HCT116 (cell line): ENCODE data around the gene CEND1. TPM values are rescaled to one million over a fixed set of nuclear protein-coding genes. Genes with fewer than 3 reads are reported as not detected.

ENCODE experiments used
- ATAC-seq: fragments of 200-7000 bp; cut with Tn5 transposase; 2 replicates; pipeline ENCODE4 v1.9.1; 2020; ENCODE audit warnings: mild to moderate bottlenecking, moderate library complexity
- BruUV-seq: library from RNA; stranded (reverse); fragments of 400-500 nt; replicated peaks from 2 replicates; lab custom pipeline; 2021; lab: Mats Ljungman, UMichigan
- CTCF ChIA-PET: fragments of 300-600 bp; sonication (Branson Sonifier 250); formaldehyde crosslinking; loops from one replicate; lab custom pipeline; 2021; ENCODE audit warnings: antibody characterized with exemption; lab: Charles Lee
- POLR2A ChIA-PET: fragments of 300-600, 350-600 bp; sonication (Branson Sonifier 250); formaldehyde crosslinking; loops from one replicate; lab custom pipeline; 2021; ENCODE audit warnings: antibody characterized with exemption; lab: Charles Lee
- RAD21 ChIA-PET, 2 experiments: fragments of 300-600 bp; sonication (Branson Sonifier 250); formaldehyde crosslinking; loops; one replicate each; lab custom pipeline; 2023; ENCODE audit warnings: low total read pairs in 2 of 2; ENCODE audit not compliant: uncharacterized antibody in 2 of 2, unreplicated experiment in 2 of 2, low non-redundant PET in 1 of 2; lab: Charles Lee
- DNase-seq: peaks from one replicate; pipeline ENCODE4 v3.0.0-alpha.2; 2010; ENCODE audit warnings: low read depth, low spot score
- H2AFZ ChIP-seq: fragments of 200-600 bp; shearing (Covaris generic), sonication (generic); 2 replicates; pipeline ENCODE4 v1.6.1; 2017; ENCODE audit warnings: low read depth, mixed run types, mixed read lengths, antibody characterized with exemption, low read length; ENCODE audit not compliant: poor library complexity, severe bottlenecking
- H3K27ac ChIP-seq: 2 replicates; pipeline ENCODE4 v1.5.1; 2012; ENCODE audit warnings: low read depth, low read length
- H3K27me3 ChIP-seq: fragments of 200-600 bp; sonication (generic); 2 replicates; pipeline ENCODE4 v1.6.1; 2016; ENCODE audit warnings: mixed run types, low read length, mixed read lengths; ENCODE audit not compliant: insufficient read depth
- H3K36me3 ChIP-seq, 2 experiments: fragments of 200-500 bp in 1 of 2; fragments of 200-600 bp in 1 of 2; sonication (Bioruptor generic) in 1 of 2; sonication (generic) in 1 of 2; 2 replicates each; pipeline versions ENCODE4 v1.5.1 to v1.6.1; 2014 to 2016; ENCODE audit warnings: low read length in 2 of 2, inconsistent platforms in 1 of 2, mixed read lengths in 1 of 2, mixed run types in 1 of 2; ENCODE audit not compliant: insufficient read depth in 2 of 2, control insufficient read depth in 1 of 2
- H3K4me1 ChIP-seq, 2 experiments: fragments of 200-600 bp in 1 of 2; sonication (generic) in 1 of 2; 2 replicates each; pipeline versions ENCODE4 v1.5.1 to v1.6.1; 2012 to 2017; ENCODE audit warnings: low read length in 2 of 2, inconsistent platforms in 1 of 2, mild to moderate bottlenecking in 1 of 2, mixed read lengths in 1 of 2, mixed run types in 1 of 2, moderate library complexity in 1 of 2; ENCODE audit not compliant: insufficient read depth in 2 of 2, control insufficient read depth in 1 of 2
- H3K4me2 ChIP-seq: fragments of 200-600 bp; sonication (generic); 2 replicates; pipeline ENCODE4 v1.6.1; 2017; ENCODE audit warnings: mixed run types, low read length, mixed read lengths
- H3K4me3 ChIP-seq, 2 experiments: fragments of 200-600 bp in 1 of 2; sonication (generic) in 1 of 2; replicated peaks in 1 of 2; 2 replicates each; pipeline ENCODE4 v1.5.1; 2011 to 2016; ENCODE audit warnings: low read length in 2 of 2, control low read depth in 1 of 2, low read depth in 1 of 2, mild to moderate bottlenecking in 1 of 2, mixed read lengths in 1 of 2, mixed run types in 1 of 2
- H3K79me2 ChIP-seq: fragments of 200-600 bp; sonication (generic); 2 replicates; pipeline ENCODE4 v1.6.1; 2017; ENCODE audit warnings: mild to moderate bottlenecking, mixed run types, low read length, moderate library complexity, mixed read lengths; ENCODE audit not compliant: insufficient read depth
- H3K9ac ChIP-seq: fragments of 200-600 bp; sonication (generic); 2 replicates; pipeline ENCODE4 v1.6.1; 2016; ENCODE audit warnings: low read length, mixed read lengths
- H3K9me2 ChIP-seq: fragments of 200-600 bp; sonication (generic), shearing (Covaris generic); 2 replicates; pipeline ENCODE4 v1.6.1; 2017; ENCODE audit warnings: mixed run types, mild to moderate bottlenecking, moderate library complexity; ENCODE audit not compliant: insufficient read depth
- H3K9me3 ChIP-seq, 2 experiments: fragments of 200-500 bp in 1 of 2; fragments of 200-600 bp in 1 of 2; sonication (Bioruptor generic) in 1 of 2; sonication (generic) in 1 of 2; 2 replicates each; pipeline ENCODE4 v1.6.1; 2014 to 2017; ENCODE audit warnings: low read length in 2 of 2, mixed read lengths in 2 of 2, inconsistent platforms in 1 of 2, low read depth in 1 of 2, mild to moderate bottlenecking in 1 of 2, mixed run types in 1 of 2, moderate library complexity in 1 of 2; ENCODE audit not compliant: control insufficient read depth in 1 of 2, insufficient read depth in 1 of 2
- H4K20me1 ChIP-seq: fragments of 200-600 bp; sonication (generic), shearing (Covaris generic); 2 replicates; pipeline ENCODE4 v1.6.1; 2017; ENCODE audit warnings: mixed run types, mild to moderate bottlenecking, moderate library complexity; ENCODE audit not compliant: insufficient read depth
- ATF3 ChIP-seq: IDR thresholded peaks from 2 replicates; pipeline ENCODE4 v1.6.1; 2012
- CBX3 ChIP-seq: IDR thresholded peaks from 2 replicates; pipeline ENCODE4 v1.6.1; 2012; ENCODE audit warnings: low read depth
- CEBPB ChIP-seq: IDR thresholded peaks from 2 replicates; pipeline ENCODE4 v1.6.1; 2012; ENCODE audit warnings: low read depth
- EZH2 ChIP-seq: fragments of 200-600 bp; sonication (generic); IDR thresholded peaks from 2 replicates; pipeline ENCODE4 v1.6.1; 2017; ENCODE audit warnings: antibody characterized with exemption, mixed run types
- JUND ChIP-seq: IDR thresholded peaks from 2 replicates; pipeline ENCODE4 v1.6.1; 2012
- POLR2A ChIP-seq: IDR thresholded peaks from 2 replicates; pipeline ENCODE4 v1.7.0; 2011; ENCODE audit warnings: borderline replicate concordance; ENCODE audit not compliant: insufficient read depth, insufficient read length; ENCODE audit errors: extremely low read depth
- POLR2AphosphoS5 ChIP-seq: IDR thresholded peaks from 2 replicates; pipeline ENCODE4 v1.6.1; 2011; ENCODE audit warnings: mild to moderate bottlenecking, low read depth, low read length, moderate library complexity
- RAD21 ChIP-seq: IDR thresholded peaks from 2 replicates; pipeline ENCODE4 v1.6.1; 2012; ENCODE audit warnings: low read depth, mild to moderate bottlenecking
- YY1 ChIP-seq: IDR thresholded peaks from 2 replicates; pipeline ENCODE4 v1.6.1; 2011; ENCODE audit warnings: low read length, low read depth, moderate library complexity, mild to moderate bottlenecking; ENCODE audit not compliant: insufficient replicate concordance; ENCODE audit errors: extremely low read depth
- ZBTB33 ChIP-seq: IDR thresholded peaks from 2 replicates; pipeline ENCODE4 v1.6.1; 2011; ENCODE audit warnings: mild to moderate bottlenecking, low read length, moderate library complexity; ENCODE audit not compliant: insufficient replicate concordance; ENCODE audit errors: extremely low read depth
- ZFX ChIP-seq: fragments of 450-650 bp; IDR thresholded peaks from 2 replicates; pipeline ENCODE4 v1.6.1; 2017
- intact Hi-C: fragments of 100-400 bp; cut with micrococcal nuclease; formaldehyde crosslinking; loops from 2 replicates; pipeline ENCODE4 v1.10.0; 2022
- total RNA-seq: library from RNA; stranded (reverse); gene quantifications from one replicate; pipeline ENCODE4 v1.2.1, GENCODE V29; 2021; ENCODE audit not compliant: unreplicated experiment

Gene CEND1
- total RNA-seq, 1 experiment from 2014 or later: 0.27 TPM

- Histone ChIP-seq H3K4me2 (peak overlapping the region; percentile 96), H3K9ac (peak overlapping the region; percentile 93), H3K9me3 (no peaks in the 10 kb centered on the region), H3K79me2 (peaks cover 54% of the 10 kb centered on the region), H3K4me3 (peak overlapping the region; percentile 82 to 90), H3K27ac (peak overlapping the region; percentile 96), H2AFZ (no peak overlapping the region), H3K9me2 (no peaks in the 10 kb centered on the region), H3K27me3 (no peaks in the 10 kb centered on the region), H3K36me3 (peaks cover 3 to 21% of the 10 kb centered on the region in 2 experiments; a peak in 2 of 4 replicates), H3K4me1 (peaks cover 23 to 59% of the 10 kb centered on the region in 2 experiments), H4K20me1 (peaks cover 6% of the 10 kb centered on the region; the same call in 1 of the 2 replicates)
- RAD21 ChIA-PET: no interaction called here
- POLR2A ChIA-PET: interaction anchor here (1.0 to 2.2 kb wide), 4 partner anchors 10 to 13 kb away, joined by 3 to 26 read pairs (median 10); partner anchors contain the start of gene PNPLA2
- DNase-seq (no peak), ATAC-seq (peak; percentile 2; the same call in 1 of the 2 replicates)
- CTCF ChIA-PET: no interaction called here
- BruUV-seq: no TSS peak
- intact Hi-C loops: no loop called here
- TF ChIP-seq EZH2 (no peak), YY1 (no peak)
Observed at GRCh38 chr11:833114-833791, 43.4 kb upstream of the CEND1 start.

GRCh38 chr11:832529-833113, 42.7 kb upstream of the CEND1 start, which contains the start of gene CD151:
CD151 (plus strand) TSS chr11:832952; CDS start chr11:836070, 3,118 bp downstream.
- POLR2A ChIA-PET: interaction anchor here (1.0 to 1.2 kb wide), 2 partner anchors 10 to 13 kb away, joined by 3 to 9 read pairs; partner anchors contain the start of gene PNPLA2
- RAD21 ChIA-PET: no interaction called here
- Histone ChIP-seq H3K27ac (peak within 1 kb of the TSS; percentile 96), H3K4me2 (peak within 1 kb of the TSS; percentile 99), H3K9me2 (no peaks in the 10 kb centered on the region), H4K20me1 (peaks cover 6% of the 10 kb centered on the region; the same call in 1 of the 2 replicates), H3K4me3 (peak within 1 kb of the TSS; percentile 82 to 90), H3K79me2 (peaks cover 49% of the 10 kb centered on the region), H3K9me3 (no peaks in the 10 kb centered on the region), H3K27me3 (no peaks in the 10 kb centered on the region), H3K4me1 (peaks cover 26 to 59% of the 10 kb centered on the region in 2 experiments), H2AFZ (no peak within 1 kb of the TSS), H3K36me3 (peaks cover 0 to 16% of the 10 kb centered on the region in 2 experiments; a peak in 1 of 4 replicates), H3K9ac (peak within 1 kb of the TSS; percentile 95)
- ATAC-seq (peak; percentile 55), DNase-seq (no peak)
- TF ChIP-seq JUND: no peak
- TF ChIP-seq RAD21: no peak
- TF ChIP-seq ATF3: no peak
- TF ChIP-seq CBX3: no peak
- no peak for TF ChIP-seq ZBTB33
- no peak for TF ChIP-seq CEBPB
- peak; percentile 63; the same call in 1 of the 2 replicates for TF ChIP-seq POLR2AphosphoS5
- TF ChIP-seq ZFX: peak; percentile 66
- TF ChIP-seq POLR2A: peak; percentile 43
- intact Hi-C loops: no loop called here
- BruUV-seq: no TSS peak
- CTCF ChIA-PET: no interaction called here
